ENCODE measurements around the gene RTP4. TPM values are rescaled to one million over a fixed set of nuclear protein-coding genes. Genes with fewer than 3 reads are reported as not detected.
A peak's percentile ranks its signal among the peaks of the same experiment; 100 is the strongest.

Gene RTP4
- total RNA-seq, 4 donors from 2014 or later = 0.32 to 3.0 (median 0.91) TPM

DNA sequence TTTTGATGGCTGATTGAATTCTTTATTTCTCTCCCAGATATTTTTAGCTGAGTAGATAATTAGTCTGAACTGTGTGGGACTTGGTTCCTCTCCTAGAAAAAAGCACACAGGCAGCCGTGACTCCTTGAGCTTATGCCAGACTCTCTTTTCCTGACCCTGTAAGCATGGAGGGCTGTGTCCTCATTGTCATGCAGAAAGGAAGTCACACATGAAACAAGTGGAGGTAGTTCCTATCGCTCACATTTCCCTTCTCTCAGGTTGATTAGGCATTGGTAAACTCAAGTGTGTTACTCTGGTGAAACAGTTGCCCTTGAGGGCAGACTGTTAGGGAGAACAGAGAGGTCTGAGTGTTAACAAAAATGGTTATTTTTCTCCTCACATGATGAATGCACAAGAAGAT is 6.3 kb upstream of the RTP4 start:
- Histone ChIP-seq H3K36me3 (no peaks in the 10 kb centered on the region), H3K9me3 (no peaks in the 10 kb centered on the region), H3K4me3 (no peak overlapping the region), H3K27ac (no peak overlapping the region), H3K4me1 (no peaks in the 10 kb centered on the region), H3K27me3 (no peaks in the 10 kb centered on the region)
- WGBS, 2 donors (ENCODE audit: low coverage in 1 of 2) = 21 to 38% methylated on average over 2 of the region's 2 CpGs
- no peak for ATAC-seq
- TF ChIP-seq POLR2A (IDR thresholded peaks at IDR 0.05) (no peak), EP300 (IDR thresholded peaks at IDR 0.05) (no peak), POLR2AphosphoS5 (IDR thresholded peaks at IDR 0.05) (no peak)
- TF ChIP-seq, protein P1, sequence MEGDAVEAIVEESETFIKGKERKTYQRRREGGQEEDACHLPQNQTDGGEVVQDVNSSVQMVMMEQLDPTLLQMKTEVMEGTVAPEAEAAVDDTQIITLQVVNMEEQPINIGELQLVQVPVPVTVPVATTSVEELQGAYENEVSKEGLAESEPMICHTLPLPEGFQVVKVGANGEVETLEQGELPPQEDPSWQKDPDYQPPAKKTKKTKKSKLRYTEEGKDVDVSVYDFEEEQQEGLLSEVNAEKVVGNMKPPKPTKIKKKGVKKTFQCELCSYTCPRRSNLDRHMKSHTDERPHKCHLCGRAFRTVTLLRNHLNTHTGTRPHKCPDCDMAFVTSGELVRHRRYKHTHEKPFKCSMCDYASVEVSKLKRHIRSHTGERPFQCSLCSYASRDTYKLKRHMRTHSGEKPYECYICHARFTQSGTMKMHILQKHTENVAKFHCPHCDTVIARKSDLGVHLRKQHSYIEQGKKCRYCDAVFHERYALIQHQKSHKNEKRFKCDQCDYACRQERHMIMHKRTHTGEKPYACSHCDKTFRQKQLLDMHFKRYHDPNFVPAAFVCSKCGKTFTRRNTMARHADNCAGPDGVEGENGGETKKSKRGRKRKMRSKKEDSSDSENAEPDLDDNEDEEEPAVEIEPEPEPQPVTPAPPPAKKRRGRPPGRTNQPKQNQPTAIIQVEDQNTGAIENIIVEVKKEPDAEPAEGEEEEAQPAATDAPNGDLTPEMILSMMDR (IDR thresholded peaks at IDR 0.05) = no peak

- H3K27ac ChIP-seq = peak overlapping the region; percentile 51 to 85 (median 82)
- no peaks in the 10 kb centered on the region for H3K27me3 ChIP-seq
- H3K36me3 ChIP-seq = peaks cover 0 to 22% of the 10 kb centered on the region in 2 donors
- WGBS, 2 donors (ENCODE audit: low coverage in 1 of 2) = no CpG with 5 or more reads among the region's 29 CpGs
- peak overlapping the region; percentile 54 to 75 for H3K4me3 ChIP-seq
- peaks cover 0 to 21% (median 11%) of the 10 kb centered on the region in 3 donors for H3K4me1 ChIP-seq
- TF ChIP-seq POLR2AphosphoS5 (IDR thresholded peaks at IDR 0.05) (no peak), EP300 (IDR thresholded peaks at IDR 0.05) (no peak), POLR2A (IDR thresholded peaks at IDR 0.05) (no peak)
- TF ChIP-seq, protein P1 (IDR thresholded peaks at IDR 0.05) = no peak
- H3K9me3 ChIP-seq = no peaks in the 10 kb centered on the region
- ATAC-seq = no peak
Observed at GRCh38 chr3:187367561-187368103, 553 bp upstream of the RTP4 start.

DNA sequence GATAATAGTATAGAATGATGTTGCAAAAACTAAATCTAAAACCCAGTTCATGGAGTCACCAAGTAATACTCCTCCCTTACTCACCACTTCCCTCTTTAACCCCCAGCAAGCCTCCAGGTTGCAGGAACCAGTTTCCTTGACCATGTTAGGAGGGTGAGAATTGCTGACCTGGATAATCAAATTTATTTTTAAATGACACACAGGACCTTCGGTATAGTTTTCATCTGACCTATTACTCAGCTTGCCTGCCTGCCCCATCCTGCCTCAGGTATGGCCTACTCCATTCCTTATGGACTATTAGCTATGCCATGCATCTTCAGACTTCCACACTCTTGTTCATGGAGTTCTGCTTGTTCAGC is 883 bp downstream of the RTP4 start:
- H3K27ac ChIP-seq = peak overlapping the region in 3 of 4 donors; percentile 14 to 85 (median 84)
- no peaks in the 10 kb centered on the region for H3K27me3 ChIP-seq
- no peak for TF ChIP-seq EP300 (IDR thresholded peaks at IDR 0.05)
- TF ChIP-seq, protein P1 (IDR thresholded peaks at IDR 0.05) = no peak
- no peak for TF ChIP-seq POLR2AphosphoS5 (IDR thresholded peaks at IDR 0.05)
- no peak for TF ChIP-seq POLR2A (IDR thresholded peaks at IDR 0.05)
- peak overlapping the region; percentile 54 to 75 for H3K4me3 ChIP-seq
- H3K36me3 ChIP-seq = peaks cover 0 to 25% of the 10 kb centered on the region in 2 donors
- no peaks in the 10 kb centered on the region for H3K9me3 ChIP-seq
- WGBS, 2 donors (ENCODE audit: low coverage in 1 of 2) = 69 to 90% methylated on average over 1 of the region's 1 CpG
- H3K4me1 ChIP-seq = peaks cover 0 to 21% (median 11%) of the 10 kb centered on the region in 3 donors
- ATAC-seq = peak; percentile 5

DNA sequence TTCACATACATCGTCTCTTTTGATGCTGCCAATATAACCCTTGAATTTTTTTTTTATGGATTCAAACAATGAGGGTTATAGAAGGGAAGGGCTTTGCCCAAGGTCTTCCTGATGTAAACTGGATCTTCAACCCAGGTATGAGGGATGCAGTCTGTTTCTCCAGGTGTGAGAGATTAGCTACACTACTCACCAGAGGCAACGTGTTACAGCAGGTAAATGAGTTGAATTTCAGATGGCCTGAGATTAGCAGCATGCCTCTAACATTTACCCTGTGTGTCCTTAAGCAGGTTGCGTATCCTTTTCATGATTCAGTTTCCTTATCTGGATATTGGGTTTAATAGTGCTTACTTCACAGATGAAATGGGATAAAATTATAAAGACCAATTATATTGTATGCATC is 1.9 kb downstream of the RTP4 start:
- ATAC-seq = no peak
- peak overlapping the region in 1 of 2 donors; percentile 54 for H3K4me3 ChIP-seq
- peaks cover 0 to 25% of the 10 kb centered on the region in 2 donors for H3K36me3 ChIP-seq
- no peaks in the 10 kb centered on the region for H3K9me3 ChIP-seq
- 81 to 82% methylated on average over 3 of the region's 3 CpGs for WGBS, 2 donors (ENCODE audit: low coverage in 1 of 2)
- H3K27me3 ChIP-seq = no peaks in the 10 kb centered on the region
- H3K27ac ChIP-seq = no peak overlapping the region
- peaks cover 0 to 21% (median 11%) of the 10 kb centered on the region in 3 donors for H3K4me1 ChIP-seq
- TF ChIP-seq, protein P1 (IDR thresholded peaks at IDR 0.05) = no peak
- no peak for TF ChIP-seq POLR2A (IDR thresholded peaks at IDR 0.05)
- TF ChIP-seq EP300 (IDR thresholded peaks at IDR 0.05) = no peak
- TF ChIP-seq POLR2AphosphoS5 (IDR thresholded peaks at IDR 0.05) = no peak

DNA sequence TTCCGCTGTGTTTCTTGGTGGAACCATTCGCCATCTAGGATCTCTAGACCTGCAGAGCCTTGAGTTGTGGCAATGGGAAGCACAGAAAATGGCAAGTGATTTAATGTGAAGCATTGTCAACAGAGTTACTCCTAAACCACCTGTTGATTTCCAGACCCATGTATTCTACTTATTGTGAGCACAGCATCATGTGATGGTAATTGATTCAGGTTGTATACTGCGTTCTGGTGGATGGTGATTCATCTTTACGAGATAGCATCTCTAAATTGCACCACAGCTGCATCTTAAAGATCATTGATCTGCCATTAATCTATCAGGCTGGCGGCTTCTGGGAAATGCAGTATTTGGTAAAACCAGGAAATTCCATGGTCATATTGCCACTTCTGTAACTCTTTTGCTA is 7.4 kb downstream of the RTP4 start:
- no peaks in the 10 kb centered on the region for H3K27me3 ChIP-seq
- WGBS, 2 donors (ENCODE audit: low coverage in 1 of 2) = 72 to 86% methylated on average over 5 of the region's 5 CpGs
- H3K36me3 ChIP-seq = peaks cover 0 to 24% of the 10 kb centered on the region in 2 donors
- H3K4me3 ChIP-seq = no peak overlapping the region
- H3K4me1 ChIP-seq = no peaks in the 10 kb centered on the region
- H3K27ac ChIP-seq = no peak overlapping the region
- TF ChIP-seq POLR2AphosphoS5 (IDR thresholded peaks at IDR 0.05) = no peak
- TF ChIP-seq, protein P1 (IDR thresholded peaks at IDR 0.05) = no peak
- no peak for TF ChIP-seq POLR2A (IDR thresholded peaks at IDR 0.05)
- no peak for TF ChIP-seq EP300 (IDR thresholded peaks at IDR 0.05)
- no peaks in the 10 kb centered on the region for H3K9me3 ChIP-seq
- no peak for ATAC-seq
